H9 (cell line): ENCODE data around the gene HACL1. TPM values are rescaled to one million over a fixed set of nuclear protein-coding genes. Genes with fewer than 3 reads are reported as not detected.

ENCODE experiments used
- DNase-seq: peaks from one replicate; pipeline ENCODE4 v3.0.0-alpha.2; 2017
- H2AFZ ChIP-seq: one replicate; pipeline ENCODE4 v1.6.1; 2013; ENCODE audit warnings: mild to moderate bottlenecking, low read length, control low read depth, moderate library complexity
- H2AK5ac ChIP-seq: 2 replicates; pipeline ENCODE4 v1.6.1; 2013; ENCODE audit warnings: low read length, control low read depth, mixed read lengths; ENCODE audit not compliant: insufficient read length
- H2BK120ac ChIP-seq: one replicate; pipeline ENCODE4 v1.6.1; 2013; ENCODE audit warnings: low read depth, mild to moderate bottlenecking, low read length, control low read depth, inconsistent platforms; ENCODE audit not compliant: poor library complexity, severe bottlenecking
- H2BK12ac ChIP-seq: 2 replicates; pipeline ENCODE4 v1.6.1; 2013; ENCODE audit warnings: low read length, control low read depth, mixed read lengths, low read depth; ENCODE audit not compliant: insufficient read length
- H2BK15ac ChIP-seq: 2 replicates; pipeline ENCODE4 v1.6.1; 2013; ENCODE audit warnings: low read depth, low read length, control low read depth
- H2BK20ac ChIP-seq: one replicate; pipeline ENCODE4 v1.6.1; 2013; ENCODE audit warnings: low read depth, mild to moderate bottlenecking, low read length, control low read depth, inconsistent platforms; ENCODE audit not compliant: poor library complexity, severe bottlenecking
- H2BK5ac ChIP-seq: 2 replicates; pipeline ENCODE4 v1.6.1; 2013; ENCODE audit warnings: low read length, control low read depth, mixed read lengths; ENCODE audit not compliant: insufficient read length
- H3K14ac ChIP-seq: 2 replicates; pipeline ENCODE4 v1.6.1; 2013; ENCODE audit warnings: low read length, control low read depth; ENCODE audit not compliant: insufficient read depth
- H3K18ac ChIP-seq: 2 replicates; pipeline ENCODE4 v1.6.1; 2013; ENCODE audit warnings: low read depth, mild to moderate bottlenecking, mixed read lengths, low read length, control low read depth; ENCODE audit not compliant: insufficient read length
- H3K23ac ChIP-seq: 2 replicates; pipeline ENCODE4 v1.6.1; 2013; ENCODE audit warnings: low read length, control low read depth, mixed read lengths, low read depth; ENCODE audit not compliant: insufficient read length
- H3K23me2 ChIP-seq: 2 replicates; pipeline ENCODE4 v1.6.1; 2013; ENCODE audit warnings: low read depth, mild to moderate bottlenecking, mixed read lengths, low read length, control low read depth; ENCODE audit not compliant: insufficient read length, poor library complexity, severe bottlenecking
- H3K27ac ChIP-seq: 2 replicates; pipeline ENCODE4 v1.5.1; 2013; ENCODE audit warnings: low read length, control low read depth, mixed read lengths, low read depth; ENCODE audit not compliant: insufficient read length
- H3K27me3 ChIP-seq: 2 replicates; pipeline ENCODE4 v1.6.1; 2013; ENCODE audit warnings: low read length, control low read depth, inconsistent platforms; ENCODE audit not compliant: insufficient read depth
- H3K4ac ChIP-seq: 2 replicates; pipeline ENCODE4 v1.6.1; 2013; ENCODE audit warnings: low read depth, mild to moderate bottlenecking, control low read depth, inconsistent platforms, low read length, moderate library complexity
- H3K4me1 ChIP-seq: 2 replicates; pipeline ENCODE4 v1.6.1; 2013; ENCODE audit warnings: low read length, control low read depth, inconsistent platforms; ENCODE audit not compliant: insufficient read depth
- H3K4me2 ChIP-seq: 2 replicates; pipeline ENCODE4 v1.6.1; 2013; ENCODE audit warnings: low read length, control low read depth, mixed read lengths; ENCODE audit not compliant: insufficient read length, insufficient read depth
- H3K56ac ChIP-seq: 2 replicates; pipeline ENCODE4 v1.6.1; 2013; ENCODE audit warnings: low read depth, mild to moderate bottlenecking, mixed read lengths, low read length, control low read depth; ENCODE audit not compliant: insufficient read length
- H3K79me1 ChIP-seq: 2 replicates; pipeline ENCODE4 v1.6.1; 2013; ENCODE audit warnings: low read depth, mild to moderate bottlenecking, moderate library complexity, low read length, control low read depth, inconsistent platforms; ENCODE audit not compliant: insufficient read depth, poor library complexity, severe bottlenecking
- H3K79me2 ChIP-seq: 2 replicates; pipeline ENCODE4 v1.6.1; 2013; ENCODE audit warnings: low read length, control low read depth, inconsistent platforms; ENCODE audit not compliant: insufficient read depth
- H3K9ac ChIP-seq: 2 replicates; pipeline ENCODE4 v1.6.1; 2013; ENCODE audit warnings: low read length, control low read depth, mixed read lengths; ENCODE audit not compliant: insufficient read length; ENCODE audit errors: extremely low read depth
- H3K9me3 ChIP-seq: one replicate; pipeline ENCODE4 v1.6.1; 2013; ENCODE audit warnings: low read depth, low read length, inconsistent platforms; ENCODE audit not compliant: control insufficient read depth
- H3T11ph ChIP-seq: one replicate; pipeline ENCODE4 v1.6.1; 2013; ENCODE audit warnings: mild to moderate bottlenecking, low read length, control low read depth, inconsistent platforms
- H4K20me1 ChIP-seq: one replicate; pipeline ENCODE4 v1.6.1; 2013; ENCODE audit not compliant: control insufficient read depth, insufficient read length, insufficient read depth
- H4K5ac ChIP-seq: 2 replicates; pipeline ENCODE4 v1.6.1; 2013; ENCODE audit warnings: low read depth, mild to moderate bottlenecking, mixed read lengths, low read length, control low read depth; ENCODE audit not compliant: insufficient read length
- H4K8ac ChIP-seq: replicated peaks from 2 replicates; pipeline ENCODE4 v1.6.1; 2013; ENCODE audit warnings: low read length, control low read depth, mixed read lengths, low read depth; ENCODE audit not compliant: insufficient read length
- H4K91ac ChIP-seq: 2 replicates; pipeline ENCODE4 v1.6.1; 2013; ENCODE audit warnings: low read depth, mild to moderate bottlenecking, moderate library complexity, mixed read lengths, low read length, control low read depth; ENCODE audit not compliant: insufficient read length
- H3K27ac Mint-ChIP-seq, 3 experiments: 2 replicates in 2 of 3; 3 replicates in 1 of 3; pipeline ENCODE4 v1.8.0; 2020 to 2021; ENCODE audit warnings: mixed read lengths in 3 of 3, mild to moderate bottlenecking in 1 of 3, moderate library complexity in 1 of 3
- H3K27me3 Mint-ChIP-seq: 2 replicates; pipeline ENCODE4 v1.8.0; 2021; ENCODE audit warnings: low read depth, mild to moderate bottlenecking, moderate library complexity, mixed read lengths
- H3K36me3 Mint-ChIP-seq, 3 experiments: 2 replicates in 2 of 3; 3 replicates in 1 of 3; pipeline ENCODE4 v1.8.0; 2020 to 2021; ENCODE audit warnings: low read depth in 3 of 3, mixed read lengths in 3 of 3; ENCODE audit not compliant: insufficient read depth in 1 of 3
- H3K4me1 Mint-ChIP-seq, 2 experiments: 2 replicates each; pipeline ENCODE4 v1.8.0; 2020; ENCODE audit warnings: mixed read lengths in 2 of 2
- H3K4me3 Mint-ChIP-seq, 2 experiments: 2 replicates in 1 of 2; 3 replicates in 1 of 2; pipeline ENCODE4 v1.8.0; 2020 to 2021; ENCODE audit warnings: mild to moderate bottlenecking in 2 of 2, mixed read lengths in 2 of 2, moderate library complexity in 1 of 2
- H3K9me3 Mint-ChIP-seq, 2 experiments: 2 replicates in 1 of 2; 3 replicates in 1 of 2; pipeline ENCODE4 v1.8.0; 2020; ENCODE audit warnings: mild to moderate bottlenecking in 2 of 2, mixed read lengths in 2 of 2, moderate library complexity in 1 of 2
- whole genome bisulfite sequencing: extraction: QIAGEN DNeasy Blood & Tissue Kit; methylation state at CpG from one replicate; pipeline ENCODE4 v1.1.7; 2013; ENCODE audit warnings: missing lambda C conversion rate, low lambda C conversion rate, mixed read lengths; ENCODE audit not compliant: insufficient read length; ENCODE audit errors: extremely low coverage; 5-methylcytosine and 5-hydroxymethylcytosine counted together
- total RNA-seq: library from RNA; stranded (reverse); gene quantifications from 2 replicates; pipeline ENCODE4 v1.2.1, GENCODE V29; 2021
- TF ChIP-seq, protein P1 (sequence below): fragments of 200-600 bp; sonication (generic); conservative IDR thresholded peaks from 3 replicates; pipeline ENCODE4 v1.8.0; 2021; ENCODE audit warnings: antibody characterized with exemption, mild to moderate bottlenecking

The HACL1 gene
- total RNA-seq, 1 experiment from 2014 or later: 52.6 TPM

GRCh38 chr3:15551902-15552301 is 49.5 kb downstream of the HACL1 start:
- no peak overlapping the region; a peak in 1 of 7 replicates for H3K27ac Mint-ChIP-seq
- H4K8ac ChIP-seq: no peak overlapping the region
- no peak overlapping the region for H2BK5ac ChIP-seq
- H4K5ac ChIP-seq: no peak overlapping the region
- H3K9ac ChIP-seq: no peak overlapping the region
- H4K91ac ChIP-seq: no peak overlapping the region
- H3K9me3 Mint-ChIP-seq: peaks cover 3 to 5% of the 10 kb centered on the region in 2 experiments; a peak in 2 of 5 replicates
- no peak overlapping the region for H2BK12ac ChIP-seq
- peaks cover 0 to 6% of the 10 kb centered on the region in 2 experiments; a peak in 3 of 4 replicates for H3K4me1 Mint-ChIP-seq
- H3K79me1 ChIP-seq: no peaks in the 10 kb centered on the region
- H2BK20ac ChIP-seq: no peak overlapping the region
- no peaks in the 10 kb centered on the region for H3K4me1 ChIP-seq
- H2AK5ac ChIP-seq: no peak overlapping the region
- peaks cover 0 to 7% (median 0%) of the 10 kb centered on the region in 3 experiments; a peak in 4 of 7 replicates for H3K36me3 Mint-ChIP-seq
- H3K4me2 ChIP-seq: no peak overlapping the region
- DNase-seq: no peak
- H3K23me2 ChIP-seq: no peaks in the 10 kb centered on the region
- no peak overlapping the region for H3K23ac ChIP-seq
- H3T11ph ChIP-seq: no peak overlapping the region
- no peaks in the 10 kb centered on the region; the same call in 1 of the 2 replicates for H3K27me3 Mint-ChIP-seq
- TF ChIP-seq, protein P1, sequence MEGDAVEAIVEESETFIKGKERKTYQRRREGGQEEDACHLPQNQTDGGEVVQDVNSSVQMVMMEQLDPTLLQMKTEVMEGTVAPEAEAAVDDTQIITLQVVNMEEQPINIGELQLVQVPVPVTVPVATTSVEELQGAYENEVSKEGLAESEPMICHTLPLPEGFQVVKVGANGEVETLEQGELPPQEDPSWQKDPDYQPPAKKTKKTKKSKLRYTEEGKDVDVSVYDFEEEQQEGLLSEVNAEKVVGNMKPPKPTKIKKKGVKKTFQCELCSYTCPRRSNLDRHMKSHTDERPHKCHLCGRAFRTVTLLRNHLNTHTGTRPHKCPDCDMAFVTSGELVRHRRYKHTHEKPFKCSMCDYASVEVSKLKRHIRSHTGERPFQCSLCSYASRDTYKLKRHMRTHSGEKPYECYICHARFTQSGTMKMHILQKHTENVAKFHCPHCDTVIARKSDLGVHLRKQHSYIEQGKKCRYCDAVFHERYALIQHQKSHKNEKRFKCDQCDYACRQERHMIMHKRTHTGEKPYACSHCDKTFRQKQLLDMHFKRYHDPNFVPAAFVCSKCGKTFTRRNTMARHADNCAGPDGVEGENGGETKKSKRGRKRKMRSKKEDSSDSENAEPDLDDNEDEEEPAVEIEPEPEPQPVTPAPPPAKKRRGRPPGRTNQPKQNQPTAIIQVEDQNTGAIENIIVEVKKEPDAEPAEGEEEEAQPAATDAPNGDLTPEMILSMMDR: no peak
- H3K14ac ChIP-seq: no peak overlapping the region
- no peak overlapping the region for H2BK15ac ChIP-seq
- no peak overlapping the region for H3K4me3 Mint-ChIP-seq
- H3K4ac ChIP-seq: no peak overlapping the region
- no peak overlapping the region for H3K27ac ChIP-seq
- H2BK120ac ChIP-seq: no peak overlapping the region
- no peaks in the 10 kb centered on the region for H3K9me3 ChIP-seq
- no peak overlapping the region for H2AFZ ChIP-seq
- H3K18ac ChIP-seq: no peak overlapping the region
- WGBS: no CpG with 5 or more reads among the region's 1 CpG
- no peak overlapping the region for H3K56ac ChIP-seq
- no peaks in the 10 kb centered on the region for H3K27me3 ChIP-seq
- H3K79me2 ChIP-seq: no peaks in the 10 kb centered on the region
- H4K20me1 ChIP-seq: no peaks in the 10 kb centered on the region
